GM04503 (cell line): ENCODE data around the gene LIME1.
"Not testable (repeated sequence)": the region's sequence is repeated elsewhere in the genome, so short reads cannot be mapped to it uniquely, and the experiment has no call there.

ENCODE experiments used
- DNase-seq: peaks from one replicate; pipeline ENCODE4 v3.0.0-alpha.2; 2012; ENCODE audit warnings: low read depth

The LIME1 gene

DNA sequence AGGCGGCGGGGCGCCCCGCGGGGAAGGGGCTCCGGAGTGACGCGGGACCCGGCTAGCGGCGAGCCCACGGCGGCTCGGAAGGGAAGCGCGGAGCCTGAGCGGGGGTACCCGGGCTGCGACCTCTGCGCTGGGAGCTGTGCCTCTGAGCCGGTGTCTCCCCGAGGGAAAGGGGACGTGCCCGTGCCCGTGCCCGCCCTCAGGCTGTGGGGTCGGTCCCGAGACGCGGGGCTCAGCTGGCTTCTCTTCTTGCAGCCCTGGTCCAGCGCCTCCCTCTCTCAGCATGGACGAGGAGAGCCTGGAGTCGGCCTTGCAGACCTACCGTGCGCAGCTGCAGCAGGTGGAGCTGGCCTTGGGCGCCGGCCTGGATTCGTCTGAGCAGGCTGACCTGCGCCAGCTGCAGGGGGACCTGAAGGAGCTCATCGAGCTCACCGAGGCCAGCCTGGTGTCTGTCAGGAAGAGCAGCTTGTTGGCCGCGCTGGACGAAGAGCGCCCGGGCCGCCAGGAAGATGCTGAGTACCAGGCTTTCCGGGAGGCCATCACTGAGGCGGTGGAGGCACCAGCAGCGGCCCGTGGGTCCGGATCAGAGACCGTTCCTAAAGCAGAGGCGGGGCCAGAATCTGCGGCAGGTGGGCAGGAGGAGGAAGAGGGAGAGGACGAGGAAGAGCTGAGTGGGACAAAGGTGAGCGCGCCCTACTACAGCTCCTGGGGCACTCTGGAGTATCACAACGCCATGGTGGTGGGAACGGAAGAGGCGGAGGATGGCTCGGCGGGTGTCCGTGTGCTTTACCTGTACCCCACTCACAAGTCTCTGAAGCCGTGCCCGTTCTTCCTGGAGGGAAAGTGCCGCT, 27.9 kb upstream of the LIME1 start:
- no peak for DNase-seq

DNA sequence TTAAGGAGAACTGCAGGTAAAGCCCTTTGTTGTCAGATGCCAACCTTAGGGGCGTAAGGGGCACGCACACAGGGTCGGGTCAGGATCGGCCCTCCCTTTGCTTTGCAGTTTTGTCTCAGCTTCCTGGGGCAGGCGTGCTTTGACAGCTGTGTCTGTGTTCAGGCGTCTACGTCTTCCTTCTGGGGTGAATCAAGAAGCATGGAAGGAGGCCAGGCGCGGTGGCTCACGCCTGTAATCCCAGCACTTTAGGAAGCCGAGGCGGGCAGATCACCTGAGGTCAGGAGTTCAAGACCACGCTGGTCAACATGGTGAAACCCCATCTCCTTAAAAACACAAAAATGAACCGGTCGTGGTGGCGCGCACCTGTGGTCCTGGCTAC, 27.3 kb upstream of the LIME1 start:
- no peak for DNase-seq

DNA sequence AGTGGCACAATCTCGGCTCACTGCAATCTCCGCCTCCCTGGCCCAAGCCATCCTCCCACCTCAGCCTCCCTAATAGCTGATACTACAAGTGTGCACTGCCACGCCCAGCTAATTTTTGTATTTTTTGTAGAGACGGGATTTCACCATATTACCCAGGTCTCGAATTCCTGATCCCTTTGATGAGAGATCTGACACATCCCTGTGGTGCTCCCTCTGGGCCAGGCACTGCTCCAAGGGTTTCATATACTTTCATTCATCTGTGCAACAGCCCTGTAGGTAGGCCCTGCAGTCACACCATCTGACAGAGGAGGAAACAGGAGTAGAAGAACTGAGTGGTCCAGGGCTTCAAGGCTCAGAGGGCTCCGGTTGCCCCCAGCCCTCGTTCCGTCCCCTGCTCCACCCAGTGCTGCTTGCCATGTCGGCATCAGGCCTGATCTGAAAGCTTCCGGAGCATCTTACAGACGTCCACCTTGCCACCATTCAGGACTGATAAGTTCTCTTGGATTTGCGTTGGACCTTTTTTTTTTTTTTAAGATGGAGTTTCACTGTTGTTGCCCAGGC, 25.3 kb upstream of the LIME1 start:
- no peak for DNase-seq

DNA sequence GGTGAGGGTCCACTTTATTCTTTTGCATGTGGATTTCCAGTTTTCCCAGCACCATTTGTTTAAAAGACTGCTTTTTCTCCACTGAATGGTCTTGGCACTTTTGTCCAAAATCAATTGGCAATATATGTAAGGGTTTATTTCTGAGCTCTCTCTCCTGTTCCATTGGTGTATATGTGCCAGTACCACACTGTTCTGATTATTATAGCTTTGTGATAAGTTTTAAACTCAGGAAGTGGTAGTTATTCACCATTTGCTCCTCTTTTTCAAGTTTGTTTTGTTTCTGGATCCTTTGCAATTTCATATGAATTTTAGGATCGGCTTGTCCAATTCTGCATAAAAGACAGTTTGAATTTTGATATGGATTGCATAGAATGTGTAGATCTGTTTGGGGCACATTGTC, 24.3 kb upstream of the LIME1 start:
- DNase-seq, result no peak

GRCh38 chr20:63714858-63715257, 21.6 kb upstream of the LIME1 start:
- no peak for DNase-seq

GRCh38 chr20:63718996-63719395, 17.5 kb upstream of the LIME1 start:
- no peak for DNase-seq

GRCh38 chr20:63722967-63723622, 13.4 kb upstream of the LIME1 start:
- DNase-seq, result not testable (repeated sequence)

DNA sequence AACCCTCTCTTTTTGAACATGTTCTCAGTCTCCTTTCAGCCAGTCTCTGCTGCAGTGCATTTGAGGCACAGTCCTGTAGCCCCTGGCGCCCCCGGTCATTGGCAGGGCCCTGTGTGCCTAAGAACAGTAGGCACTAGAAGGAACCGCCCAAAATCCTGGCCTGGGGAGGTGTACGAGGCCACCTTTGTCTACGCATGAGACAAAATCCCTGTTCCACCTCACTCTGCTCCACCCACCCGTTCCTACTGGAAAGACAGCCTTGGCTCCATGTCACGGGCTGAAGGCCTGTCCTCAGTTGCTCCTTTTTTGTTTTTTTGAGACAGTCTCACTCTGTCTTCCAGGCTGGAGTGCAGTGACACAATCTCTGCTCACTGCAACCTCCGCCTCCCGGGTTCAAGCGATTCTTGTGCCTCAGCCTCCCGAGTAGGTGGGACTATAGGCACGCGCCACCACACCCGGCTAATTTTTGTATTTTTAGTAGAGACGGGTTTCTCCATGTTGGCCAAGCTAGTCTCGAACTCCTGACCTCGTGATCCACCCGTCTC, 6.2 kb upstream of the LIME1 start:
- not testable (repeated sequence) for DNase-seq

DNA sequence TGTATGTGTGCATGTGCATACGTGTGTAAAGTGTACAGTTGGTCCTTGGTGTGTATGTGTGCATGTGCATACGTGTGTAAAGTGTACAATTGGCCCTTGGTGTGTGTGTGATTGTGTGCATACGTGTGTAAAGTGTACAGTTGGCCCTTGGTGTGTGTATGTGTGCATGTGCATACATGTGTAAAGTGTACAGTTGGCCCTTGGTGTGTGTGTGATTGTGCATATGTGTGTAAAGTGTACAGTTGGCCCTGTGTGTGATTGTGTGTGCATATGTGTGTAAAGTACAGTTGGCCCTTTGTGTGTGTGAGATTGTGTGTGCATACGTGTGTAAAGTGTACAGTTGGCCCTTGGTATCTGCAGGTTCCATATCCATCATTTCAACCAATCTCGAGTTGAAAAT, 5.1 kb upstream of the LIME1 start:
- DNase-seq, result no peak

- DNase-seq, result no peak
These were observed 4.1 kb upstream of the LIME1 start for GRCh38 chr20:63732118-63733095.

GRCh38 chr20:63733117-63733516, 3.3 kb upstream of the LIME1 start:
- DNase-seq, result no peak

DNA sequence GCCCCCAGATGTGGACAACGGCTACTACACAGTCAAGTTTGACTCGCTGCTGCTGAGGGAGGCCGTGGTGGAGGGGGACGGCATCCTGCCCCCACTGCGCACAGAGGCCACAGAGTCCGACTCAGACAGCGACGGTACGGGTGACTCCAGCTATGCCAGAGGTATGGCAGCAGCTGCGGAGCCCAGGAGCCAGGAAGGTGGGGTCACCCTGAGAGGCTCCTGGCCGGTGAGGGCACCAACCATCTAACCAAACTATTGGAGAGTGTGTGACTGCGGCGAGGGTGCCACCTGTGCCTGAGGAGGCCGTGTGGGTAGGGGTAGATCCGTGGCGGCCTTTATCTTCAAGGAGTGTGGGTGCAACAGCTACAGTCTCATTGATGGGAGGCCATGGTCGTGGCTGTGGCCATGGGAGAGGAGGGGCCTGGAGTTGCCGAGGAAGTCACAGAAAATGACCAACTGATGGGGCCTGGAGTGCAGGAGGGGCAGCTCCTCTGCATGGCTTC, 2.8 kb upstream of the LIME1 start:
- DNase-seq, result no peak

DNA sequence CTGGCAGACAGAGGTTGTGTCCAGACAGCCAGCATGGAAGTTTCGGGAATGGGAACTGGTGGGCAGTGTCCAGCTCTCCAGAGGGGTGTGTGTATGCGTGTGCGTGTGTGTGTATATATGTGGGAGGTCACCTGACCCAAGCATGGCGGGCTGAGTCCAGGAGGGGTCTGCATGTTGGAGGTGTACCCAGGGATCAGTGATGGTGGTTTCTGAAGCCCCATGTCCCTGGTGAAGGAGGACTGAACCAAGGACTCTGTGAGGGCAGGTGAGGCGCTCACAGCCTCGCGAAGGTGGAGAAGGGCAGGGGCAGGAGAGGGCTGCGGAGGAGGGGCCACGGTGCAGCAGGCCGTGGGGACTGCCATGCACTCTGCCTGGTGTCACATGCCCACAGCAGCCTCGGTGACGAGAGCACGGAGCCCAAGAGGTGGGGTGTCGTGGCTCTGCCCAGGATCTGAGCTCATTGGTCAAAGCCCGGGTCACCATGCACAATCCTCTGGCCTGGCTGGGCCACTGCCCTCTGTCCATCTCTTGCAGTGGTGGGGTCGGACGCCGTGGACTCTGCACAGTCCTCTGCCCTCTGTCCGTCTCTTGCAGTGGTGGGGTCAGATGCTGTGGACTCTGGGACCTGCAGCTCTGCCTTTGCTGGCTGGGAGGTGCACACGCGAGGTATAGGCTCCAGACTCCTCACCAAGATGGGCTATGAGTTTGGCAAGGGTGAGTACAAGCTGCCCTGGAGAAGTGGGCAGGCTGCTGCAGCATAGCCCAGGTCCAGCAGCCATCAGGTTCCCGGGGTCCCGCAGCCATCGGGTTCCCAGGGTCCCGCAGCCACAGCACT, 2.1 kb upstream of the LIME1 start:
- no peak for DNase-seq

DNA sequence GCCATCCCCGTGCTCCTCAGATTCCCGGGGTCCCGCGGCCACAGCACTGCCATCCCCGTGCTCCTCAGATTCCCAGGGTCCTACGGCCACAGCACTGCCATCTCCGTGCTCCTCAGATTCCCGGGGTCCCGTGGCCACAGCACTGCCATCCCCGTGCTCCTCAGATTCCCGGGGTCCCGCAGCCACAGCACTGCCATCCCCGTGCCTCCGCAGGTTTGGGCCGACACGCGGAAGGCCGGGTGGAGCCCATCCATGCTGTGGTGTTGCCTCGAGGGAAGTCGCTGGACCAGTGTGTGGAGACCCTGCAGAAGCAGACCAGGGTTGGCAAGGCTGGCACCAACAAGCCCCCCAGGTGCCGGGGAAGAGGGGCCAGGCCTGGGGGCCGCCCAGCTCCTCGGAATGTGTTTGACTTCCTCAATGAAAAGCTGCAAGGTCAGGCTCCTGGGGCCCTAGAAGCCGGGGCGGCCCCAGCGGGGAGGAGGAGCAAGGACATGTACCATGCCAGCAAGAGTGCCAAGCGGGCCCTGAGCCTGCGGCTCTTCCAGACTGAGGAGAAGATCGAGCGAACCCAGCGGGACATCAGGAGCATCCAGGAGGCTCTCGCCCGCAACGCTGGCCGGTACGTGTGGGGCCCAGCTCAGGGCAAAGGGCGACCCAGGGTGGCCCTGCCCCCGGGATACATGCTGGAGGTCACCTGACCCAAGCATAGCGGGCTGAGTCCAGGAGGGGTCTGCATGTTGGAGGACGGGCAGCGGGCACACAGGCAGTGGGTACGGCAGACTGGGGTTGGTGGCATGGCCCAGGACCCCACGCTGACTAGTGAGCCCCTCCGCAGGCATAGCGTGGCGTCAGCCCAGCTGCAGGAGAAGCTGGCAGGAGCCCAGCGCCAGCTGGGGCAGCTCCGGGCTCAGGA, 1.3 kb upstream of the LIME1 start:
- no peak for DNase-seq

DNA sequence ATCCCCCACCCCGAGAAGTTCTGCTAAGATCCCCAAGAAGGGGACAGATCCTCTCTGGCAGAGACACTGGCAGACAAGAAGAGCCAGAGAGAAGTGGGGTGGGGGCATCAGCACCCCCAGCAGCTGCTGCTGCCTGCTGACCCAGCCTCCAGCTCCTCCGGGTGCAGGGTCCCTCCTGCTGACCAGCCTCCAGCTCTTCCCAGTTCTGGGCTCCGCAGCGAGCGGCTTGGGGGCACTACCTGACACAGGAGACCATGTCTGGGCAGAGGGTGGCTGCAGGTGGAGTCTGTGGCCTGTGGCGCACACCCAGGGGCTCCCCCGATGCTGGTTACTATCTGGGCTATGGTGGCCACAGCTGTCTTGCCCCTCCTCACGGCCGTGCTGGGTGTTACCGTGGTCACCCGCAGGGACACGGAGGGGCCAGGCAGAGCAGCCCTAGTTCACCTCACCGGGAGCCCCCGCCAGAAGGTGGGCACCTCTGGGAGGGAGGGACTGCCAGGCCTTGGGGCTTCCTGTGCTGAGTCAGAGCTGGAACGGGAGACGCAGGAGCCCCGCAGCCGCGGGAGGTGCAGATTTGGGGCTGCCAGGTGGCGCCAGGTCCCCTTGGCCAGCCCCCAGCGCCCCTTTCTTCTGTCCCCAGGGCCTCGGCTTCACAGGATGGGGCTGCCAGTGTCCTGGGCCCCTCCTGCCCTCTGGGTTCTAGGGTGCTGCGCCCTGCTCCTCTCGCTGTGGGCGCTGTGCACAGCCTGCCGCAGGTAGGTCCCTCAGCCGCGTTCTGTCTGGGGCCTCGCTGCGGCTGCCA, 630 bp downstream of the LIME1 start:
- DNase-seq, result no peak

DNA sequence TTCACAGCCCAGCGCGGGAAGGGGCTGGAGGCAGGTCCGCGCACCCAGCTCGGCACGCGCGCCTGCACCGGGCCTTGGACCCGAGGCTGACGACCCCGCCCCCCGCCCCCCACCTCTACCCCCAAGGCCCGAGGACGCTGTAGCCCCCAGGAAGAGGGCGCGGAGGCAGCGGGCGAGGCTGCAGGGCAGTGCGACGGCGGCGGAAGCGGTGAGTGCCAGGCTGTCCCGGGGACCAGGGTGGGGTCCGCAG, 1.2 kb downstream of the LIME1 start:
- DNase-seq, result no peak

GRCh38 chr20:63737945-63738686, 1.7 kb downstream of the LIME1 start:
- DNase-seq, result no peak

DNA sequence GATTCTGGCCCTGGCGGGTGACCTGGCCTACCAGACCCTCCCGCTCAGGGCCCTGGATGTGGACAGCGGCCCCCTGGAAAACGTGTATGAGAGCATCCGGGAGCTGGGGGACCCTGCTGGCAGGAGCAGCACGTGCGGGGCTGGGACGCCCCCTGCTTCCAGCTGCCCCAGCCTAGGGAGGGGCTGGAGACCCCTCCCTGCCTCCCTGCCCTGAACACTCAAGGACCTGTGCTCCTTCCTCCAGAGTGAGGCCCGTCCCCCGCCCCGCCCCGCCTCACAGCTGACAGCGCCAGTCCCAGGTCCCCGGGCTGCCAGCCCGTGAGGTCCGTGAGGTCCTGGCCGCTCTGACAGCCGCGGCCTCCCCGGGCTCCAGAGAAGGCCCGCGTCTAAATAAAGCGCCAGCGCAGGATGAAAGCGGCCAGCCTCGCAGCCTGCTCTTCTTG, 2.2 kb downstream of the LIME1 start:
- no peak for DNase-seq
